Common myeloid progenitor, CD34-positive (primary cell): ENCODE results near the gene SUN1.

ENCODE experiments used
- CTCF ChIA-PET: fragments of 350-600 bp; sonication (Branson Sonifier 250); formaldehyde crosslinking; loops from one replicate; lab custom pipeline; 2021; ENCODE audit warnings: antibody characterized with exemption; lab: Charles Lee
- POLR2A ChIA-PET: fragments of 350-600 bp; sonication (Branson Sonifier 250); formaldehyde crosslinking; loops from one replicate; lab custom pipeline; 2021; ENCODE audit warnings: antibody characterized with exemption; lab: Charles Lee
- DNase-seq, 3 donors: peaks; one replicate each; pipeline versions ENCODE4 v3.0.0 to v3.0.0-alpha.2; 2013
- H3K27ac ChIP-seq, 2 experiments: 1 replicate in 1 of 2; 2 replicates in 1 of 2; pipeline ENCODE4 v1.7.0; 2013; ENCODE audit warnings: inconsistent platforms in 2 of 2, low read length in 2 of 2, mild to moderate bottlenecking in 2 of 2, low read depth in 1 of 2, moderate library complexity in 1 of 2; ENCODE audit not compliant: severe bottlenecking in 2 of 2, insufficient read depth in 1 of 2, poor library complexity in 1 of 2
- H3K27me3 ChIP-seq, 5 experiments: replicated peaks in 2 of 5; 1 replicate in 3 of 5; 2 replicates in 2 of 5; pipeline versions ENCODE4 v1.6.1 to v1.7.0; 2013; ENCODE audit warnings: low read length in 4 of 5, mild to moderate bottlenecking in 2 of 5, moderate library complexity in 2 of 5, inconsistent platforms in 1 of 5; ENCODE audit not compliant: insufficient read depth in 5 of 5, control insufficient read depth in 4 of 5
- H3K36me3 ChIP-seq, 4 experiments: 1 replicate in 2 of 4; 2 replicates in 2 of 4; pipeline versions ENCODE4 v1.6.1 to v1.7.0; 2013; ENCODE audit warnings: low read length in 3 of 4, control low read depth in 1 of 4, mild to moderate bottlenecking in 1 of 4; ENCODE audit not compliant: control insufficient read depth in 4 of 4, insufficient read depth in 4 of 4
- H3K4me1 ChIP-seq, 4 experiments: 1 replicate in 3 of 4; 2 replicates in 1 of 4; pipeline versions ENCODE4 v1.6.1 to v1.7.1; 2013; ENCODE audit warnings: low read length in 3 of 4, mild to moderate bottlenecking in 3 of 4, control low read depth in 1 of 4, inconsistent platforms in 1 of 4, moderate library complexity in 1 of 4; ENCODE audit not compliant: control insufficient read depth in 4 of 4, insufficient read depth in 4 of 4; ENCODE audit errors: control extremely low read depth in 1 of 4
- H3K4me3 ChIP-seq, 7 experiments: 1 replicate in 4 of 7; 2 replicates in 3 of 7; pipeline versions ENCODE4 v1.5.1 to v1.7.0; 2013; ENCODE audit warnings: mild to moderate bottlenecking in 7 of 7, low read length in 6 of 7, moderate library complexity in 6 of 7, inconsistent platforms in 2 of 7, low read depth in 2 of 7, control low read depth in 1 of 7; ENCODE audit not compliant: insufficient read depth in 4 of 7, control insufficient read depth in 1 of 7; ENCODE audit errors: extremely low read depth in 1 of 7
- H3K9me3 ChIP-seq, 5 experiments: 1 replicate in 4 of 5; 2 replicates in 1 of 5; pipeline versions ENCODE4 v1.6.1 to v1.7.1; 2013; ENCODE audit warnings: low read length in 4 of 5, mild to moderate bottlenecking in 2 of 5, inconsistent platforms in 1 of 5, low read depth in 1 of 5, moderate library complexity in 1 of 5; ENCODE audit not compliant: control insufficient read depth in 4 of 5, insufficient read depth in 2 of 5; ENCODE audit errors: control extremely low read depth in 1 of 5
- WGBS: methylation state at CpG from one replicate; pipeline ENCODE4 v1.1.5; 2013; ENCODE audit not compliant: insufficient coverage; 5-methylcytosine and 5-hydroxymethylcytosine counted together

SUN1 gene

GRCh38 chr7:898855-899681 is 66.8 kb downstream of the SUN1 start:
- H3K27ac ChIP-seq = no peak overlapping the region
- CTCF ChIA-PET = interaction anchor here (1.0 kb wide), 1 partner anchor 57 kb away, joined by 3 read pairs; no protein-coding TSS in a partner anchor
- POLR2A ChIA-PET = no interaction called here
- 96% methylated on average over 51 of the region's 54 CpGs for WGBS
- H3K27me3 ChIP-seq = no peaks in the 10 kb centered on the region
- no peak overlapping the region for H3K4me3 ChIP-seq
- H3K36me3 ChIP-seq = peaks cover 3 to 59% (median 35%) of the 10 kb centered on the region in 4 experiments
- H3K4me1 ChIP-seq = peaks cover 0 to 3% (median 1%) of the 10 kb centered on the region in 4 experiments
- H3K9me3 ChIP-seq = no peaks in the 10 kb centered on the region
- no peak for DNase-seq

GRCh38 chr7:899806-900205 is 67.5 kb downstream of the SUN1 start:
- WGBS = 95% methylated on average over 15 of the region's 16 CpGs
- H3K27ac ChIP-seq = no peak overlapping the region
- H3K4me3 ChIP-seq = no peak overlapping the region
- H3K27me3 ChIP-seq = peaks cover 0 to 4% (median 0%) of the 10 kb centered on the region in 5 experiments
- CTCF ChIA-PET = interaction anchor here (1.0 kb wide), 1 partner anchor 56 kb away, joined by 3 read pairs; no protein-coding TSS in a partner anchor
- peaks cover 3 to 58% (median 29%) of the 10 kb centered on the region in 4 experiments for H3K36me3 ChIP-seq
- POLR2A ChIA-PET = no interaction called here
- no peaks in the 10 kb centered on the region for H3K9me3 ChIP-seq
- peaks cover 0 to 3% (median 1%) of the 10 kb centered on the region in 4 experiments for H3K4me1 ChIP-seq
- no peak for DNase-seq

- H3K27ac ChIP-seq = no peak overlapping the region
Observed at GRCh38 chr7:900331-901040, 68.2 kb downstream of the SUN1 start.

GRCh38 chr7:901041-901387 is 68.7 kb downstream of the SUN1 start:
- H3K4me3 ChIP-seq = no peak overlapping the region
- POLR2A ChIA-PET = interaction anchor here (1.2 kb wide), 1 partner anchor 24 kb away, joined by 3 read pairs; the partner anchor contains the start of gene GET4
- H3K36me3 ChIP-seq = peaks cover 0 to 46% (median 19%) of the 10 kb centered on the region in 4 experiments
- H3K27ac ChIP-seq = no peak overlapping the region
- CTCF ChIA-PET = interaction anchor here (0.7 to 1.2 kb wide), 5 partner anchors 9 to 93 kb away, joined by 3 to 4 read pairs (median 3); no protein-coding TSS in a partner anchor
- no peak for DNase-seq
- WGBS = 92% methylated on average over 8 of the region's 8 CpGs
- peaks cover 0 to 4% (median 0%) of the 10 kb centered on the region in 5 experiments for H3K27me3 ChIP-seq
- H3K4me1 ChIP-seq = peaks cover 0 to 3% (median 1%) of the 10 kb centered on the region in 4 experiments
- no peaks in the 10 kb centered on the region for H3K9me3 ChIP-seq

More at GRCh38 chr7:900331-901040, 68.2 kb downstream of the SUN1 start:
- CTCF ChIA-PET = interaction anchor here (0.7 to 1.2 kb wide), 6 partner anchors 9 to 93 kb away, joined by 3 to 4 read pairs (median 3); no protein-coding TSS in a partner anchor
- peaks cover 3 to 51% (median 24%) of the 10 kb centered on the region in 4 experiments for H3K36me3 ChIP-seq
- WGBS = 95% methylated on average over 22 of the region's 26 CpGs
- H3K9me3 ChIP-seq = no peaks in the 10 kb centered on the region
- no peak for DNase-seq
- POLR2A ChIA-PET = interaction anchor here (1.2 kb wide), 1 partner anchor 24 kb away, joined by 3 read pairs; the partner anchor contains the start of gene GET4
- no peak overlapping the region for H3K4me3 ChIP-seq
- peaks cover 0 to 4% (median 0%) of the 10 kb centered on the region in 5 experiments for H3K27me3 ChIP-seq
- peaks cover 0 to 3% (median 1%) of the 10 kb centered on the region in 4 experiments for H3K4me1 ChIP-seq

GRCh38 chr7:901388-902154 is 69.3 kb downstream of the SUN1 start:
- peaks cover 0 to 3% (median 1%) of the 10 kb centered on the region in 4 experiments for H3K4me1 ChIP-seq
- no peak overlapping the region for H3K4me3 ChIP-seq
- peaks cover 0 to 40% (median 14%) of the 10 kb centered on the region in 4 experiments for H3K36me3 ChIP-seq
- ChIA-PET POLR2A (interaction anchor here (1.2 kb wide), 1 partner anchor 25 kb away, joined by 3 read pairs; the partner anchor contains the start of gene GET4), CTCF (interaction anchor here (1.2 kb wide), 3 partner anchors 20 to 92 kb away, joined by 3 to 4 read pairs (median 3); no protein-coding TSS in a partner anchor)
- WGBS = 71% methylated on average over 11 of the region's 24 CpGs
- H3K9me3 ChIP-seq = no peaks in the 10 kb centered on the region
- peaks cover 0 to 4% (median 0%) of the 10 kb centered on the region in 5 experiments for H3K27me3 ChIP-seq
- no peak overlapping the region for H3K27ac ChIP-seq
- DNase-seq = peak in 2 of 3 donors; percentile 50 to 51

DNA sequence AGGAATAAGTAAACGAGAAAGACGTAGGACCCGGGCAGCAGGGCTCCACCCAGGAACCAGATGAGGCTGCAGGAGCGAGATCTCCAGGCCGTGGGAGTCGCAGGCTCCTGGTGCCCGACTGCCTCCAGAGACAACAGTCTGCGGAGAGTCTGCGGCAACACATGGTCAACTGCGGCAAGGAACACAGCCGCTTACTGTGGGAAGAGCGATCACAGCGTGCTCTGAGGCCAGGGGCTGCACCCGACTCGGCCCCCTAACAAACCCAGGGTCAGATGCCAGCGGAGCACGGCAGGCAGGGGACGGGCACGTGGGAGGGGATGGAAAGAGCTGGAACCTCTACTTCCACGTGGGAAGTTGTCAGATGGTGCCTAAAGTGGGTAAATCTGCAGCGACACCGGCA is 70.7 kb downstream of the SUN1 start:
- no peak for DNase-seq
- H3K36me3 ChIP-seq = peaks cover 0 to 27% (median 5%) of the 10 kb centered on the region in 4 experiments
- CTCF ChIA-PET = no interaction called here
- H3K27ac ChIP-seq = no peak overlapping the region
- no peaks in the 10 kb centered on the region for H3K9me3 ChIP-seq
- H3K4me1 ChIP-seq = peaks cover 0 to 3% (median 1%) of the 10 kb centered on the region in 4 experiments
- WGBS = 96% methylated on average over 16 of the region's 22 CpGs
- H3K27me3 ChIP-seq = peaks cover 0 to 4% (median 0%) of the 10 kb centered on the region in 5 experiments
- POLR2A ChIA-PET = no interaction called here
- H3K4me3 ChIP-seq = no peak overlapping the region
